ENCODE measurements around the gene BCR. TPM values are rescaled to one million over a fixed set of nuclear protein-coding genes. Genes with fewer than 3 reads are reported as not detected.

Gene BCR
- total and polyA plus RNA-seq, 2 of the 4 experiments (the other 2 are of a cell fraction) = 28.9 to 44.6 TPM

GRCh38 chr22:23294221-23294620, 113.9 kb downstream of the BCR start:
- H3K36me3 ChIP-seq (ENCODE audit: control insufficient read depth, insufficient read depth, low read length) = peaks cover 56% of the 10 kb centered on the region

More at GRCh38 chr22:23294221-23294620, 113.9 kb downstream of the BCR start:
- no peak overlapping the region for H3K4me2 ChIP-seq (ENCODE audit: low read depth, low read length)
- in situ Hi-C loops (cut with MboI; ENCODE audit: low sequenced_read_pairs) = loop anchor here (25.0 kb wide), 1 partner anchor 332 kb away; no protein-coding TSS in a partner anchor
- DNase-seq = no peak
- no peak overlapping the region for H2AK5ac ChIP-seq (ENCODE audit: low read depth, low read length)
- no peak overlapping the region for H3K9ac ChIP-seq (ENCODE audit: low read depth, low read length)
- no peak overlapping the region for H3K14ac ChIP-seq (replicated peaks; ENCODE audit: low read depth, low read length)
- peaks cover 5% of the 10 kb centered on the region; the same call in 1 of the 2 replicates for H3K9me1 ChIP-seq (ENCODE audit: insufficient read depth, low read length)
- H2AFZ ChIP-seq (replicated peaks; ENCODE audit: low read length, poor library complexity) = no peak overlapping the region
- no peak overlapping the region for H3K23ac ChIP-seq (ENCODE audit: low read depth, low read length)
- H4K5ac ChIP-seq (ENCODE audit: low read depth, low read length) = no peak overlapping the region
- WGBS, 2 experiments (ENCODE audit: extremely low coverage in 2 of 2, insufficient read length in 1 of 2) = no CpG with 5 or more reads among the region's 11 CpGs
- no peak overlapping the region for H2BK5ac ChIP-seq (ENCODE audit: low read depth, low read length, poor library complexity, severe bottlenecking)
- dilution Hi-C loops (cut with HindIII; ENCODE audit: low sequenced_read_pairs, unreplicated experiment) = no loop called here
- H2BK120ac ChIP-seq (ENCODE audit: low read depth, low read length) = no peak overlapping the region
- ChIA-PET POLR2A (ENCODE audit: unreplicated experiment) (no interaction called here), CTCF (no interaction called here)
- H3K27me3 ChIP-seq (ENCODE audit: control insufficient read depth, insufficient read depth, low read length) = no peaks in the 10 kb centered on the region
- no peak overlapping the region for H2BK20ac ChIP-seq (ENCODE audit: low read depth, low read length)
- H4K8ac ChIP-seq (ENCODE audit: low read depth in 2 of 2, low read length in 2 of 2) = no peak overlapping the region
- no TSS peak for BruUV-seq (replicated peaks)
- H2BK15ac ChIP-seq (ENCODE audit: low read depth, low read length) = no peak overlapping the region
- no peak overlapping the region for H2AK9ac ChIP-seq (replicated peaks; ENCODE audit: low read depth, low read length, poor library complexity)
- no peak for ATAC-seq (ENCODE audit: low read depth)
- peaks cover 6% of the 10 kb centered on the region; the same call in 1 of the 2 replicates for H4K20me1 ChIP-seq (ENCODE audit: insufficient read depth, low read length)
- intact Hi-C loops (cut with micrococcal nuclease) = no loop called here
- H3K4me3 ChIP-seq (ENCODE audit: insufficient read depth, low read depth, low read length) = no peak overlapping the region
- no peak for TF ChIP-seq SMC3 (IDR thresholded peaks at IDR 0.05; ENCODE audit: low read depth, low read length)
- TF ChIP-seq CTCF (conservative IDR thresholded peaks at IDR 0.05; ENCODE audit: low read depth, low read length) = no peak
- TF ChIP-seq MAFK (IDR thresholded peaks at IDR 0.05; ENCODE audit: low read depth, low read length) = no peak
- no peak for TF ChIP-seq USF2 (IDR thresholded peaks at IDR 0.05; ENCODE audit: low read depth, low read length)
- TF ChIP-seq MAZ (IDR thresholded peaks at IDR 0.05; ENCODE audit: borderline replicate concordance, low read depth, low read length) = no peak
- no peak for TF ChIP-seq RCOR1 (IDR thresholded peaks at IDR 0.05; ENCODE audit: insufficient replicate concordance, low read length)
- TF ChIP-seq FOS (IDR thresholded peaks at IDR 0.05; ENCODE audit: low read depth, low read length) = no peak
- TF ChIP-seq NFE2L2 (IDR thresholded peaks at IDR 0.05; ENCODE audit: low read depth, low read length) = no peak
- no peak for TF ChIP-seq POLR2A (IDR thresholded peaks at IDR 0.05; ENCODE audit: low read depth, low read length)
- no peak for TF ChIP-seq MXI1 (IDR thresholded peaks at IDR 0.05; ENCODE audit: borderline replicate concordance, low read depth, low read length)
- TF ChIP-seq BHLHE40 (IDR thresholded peaks at IDR 0.05; ENCODE audit: low read depth, low read length) = no peak
- no peak for TF ChIP-seq CHD1 (IDR thresholded peaks at IDR 0.05; ENCODE audit: low read depth, low read length)
- no peak for TF ChIP-seq CEBPB (IDR thresholded peaks at IDR 0.05; ENCODE audit: low read depth, low read length)
- no peak for TF ChIP-seq RAD21 (IDR thresholded peaks at IDR 0.05; ENCODE audit: low read length)
- TF ChIP-seq ELK1 (IDR thresholded peaks at IDR 0.05; ENCODE audit: borderline replicate concordance, low read depth, low read length) = no peak
- no peak overlapping the region for H3K4ac ChIP-seq (ENCODE audit: low read depth, low read length)
- H3K4me1 ChIP-seq (ENCODE audit: control insufficient read depth, insufficient read depth, low read length) = no peaks in the 10 kb centered on the region
- no peak overlapping the region for H3K56ac ChIP-seq (ENCODE audit: extremely low read depth, insufficient read depth, low read length)
- no peak overlapping the region for H3K18ac ChIP-seq (ENCODE audit: low read depth, low read length)
- no peak overlapping the region for H4K91ac ChIP-seq (ENCODE audit: insufficient read depth, low read depth, low read length)
- H3K79me1 ChIP-seq (ENCODE audit: low read depth in 1 of 2, low read length in 2 of 2) = no peaks in the 10 kb centered on the region; a peak in 1 of 4 replicates
- no peaks in the 10 kb centered on the region for H3K9me3 ChIP-seq (ENCODE audit: control insufficient read depth, insufficient read depth, low read length)
- H3K27ac ChIP-seq (ENCODE audit: insufficient read depth, low read length) = no peak overlapping the region

Measured in IMR-90 (cell line).